Measurements from ENCODE around the gene FCAR.
"Not testable (repeated sequence)": the region's sequence is repeated elsewhere in the genome, so short reads cannot be mapped to it uniquely, and the experiment has no call there.

FCAR gene

DNA sequence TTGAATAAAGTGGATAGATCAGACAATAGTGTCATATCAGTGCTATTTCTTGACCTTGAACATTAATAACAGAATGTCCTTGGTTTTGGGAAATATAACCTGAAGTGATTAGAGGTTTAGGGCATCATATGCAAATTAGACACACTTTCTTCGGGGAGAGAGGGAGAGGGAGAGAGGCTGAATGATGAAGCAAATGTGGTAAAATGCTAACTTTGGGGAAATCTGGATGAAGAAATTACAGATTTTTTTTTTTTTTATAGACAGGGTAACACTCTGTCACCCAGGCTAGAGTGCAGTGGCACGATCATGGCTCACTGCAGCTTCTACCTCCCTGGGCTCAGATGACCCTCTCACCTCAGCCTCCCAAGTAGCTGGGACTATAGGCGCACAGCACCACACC, 28.0 kb downstream of the FCAR start:
- no peak for FAIRE-seq
- DNase-seq (ENCODE audit: insufficient read length, low spot score), result no peak
- TF ChIP-seq POLR2A (IDR thresholded peaks at IDR 0.05; ENCODE audit: low read depth, low read length), result no peak
- no peak for TF ChIP-seq SPI1 (IDR thresholded peaks at IDR 0.05; ENCODE audit: low read depth, low read length)
- TF ChIP-seq PAX5 (IDR thresholded peaks at IDR 0.05; ENCODE audit: insufficient read depth, low read length, severe bottlenecking), result no peak
- TF ChIP-seq POLR2AphosphoS5 (IDR thresholded peaks at IDR 0.05; ENCODE audit: low read depth, low read length), result no peak
- TF ChIP-seq TAF1 (IDR thresholded peaks at IDR 0.05; ENCODE audit: low read depth, low read length), result no peak
- no peak for TF ChIP-seq POU2F2 (IDR thresholded peaks at IDR 0.05; ENCODE audit: low read depth, low read length)

GRCh38 chr19:54903303-54903702, 29.3 kb downstream of the FCAR start:
- no peak for FAIRE-seq
- TF ChIP-seq PAX5 (IDR thresholded peaks at IDR 0.05; ENCODE audit: insufficient read depth, low read length, severe bottlenecking) (no peak), TAF1 (IDR thresholded peaks at IDR 0.05; ENCODE audit: low read depth, low read length) (no peak), POLR2A (IDR thresholded peaks at IDR 0.05; ENCODE audit: low read depth, low read length) (no peak), POU2F2 (IDR thresholded peaks at IDR 0.05; ENCODE audit: low read depth, low read length) (no peak), SPI1 (IDR thresholded peaks at IDR 0.05; ENCODE audit: low read depth, low read length) (no peak), POLR2AphosphoS5 (IDR thresholded peaks at IDR 0.05; ENCODE audit: low read depth, low read length) (no peak)
- DNase-seq (ENCODE audit: insufficient read length, low spot score), result no peak

- not testable (repeated sequence) for FAIRE-seq; DNase-seq (ENCODE audit: insufficient read length, low spot score)
Measured at GRCh38 chr19:54904261-54904660, 30.2 kb downstream of the FCAR start.

DNA sequence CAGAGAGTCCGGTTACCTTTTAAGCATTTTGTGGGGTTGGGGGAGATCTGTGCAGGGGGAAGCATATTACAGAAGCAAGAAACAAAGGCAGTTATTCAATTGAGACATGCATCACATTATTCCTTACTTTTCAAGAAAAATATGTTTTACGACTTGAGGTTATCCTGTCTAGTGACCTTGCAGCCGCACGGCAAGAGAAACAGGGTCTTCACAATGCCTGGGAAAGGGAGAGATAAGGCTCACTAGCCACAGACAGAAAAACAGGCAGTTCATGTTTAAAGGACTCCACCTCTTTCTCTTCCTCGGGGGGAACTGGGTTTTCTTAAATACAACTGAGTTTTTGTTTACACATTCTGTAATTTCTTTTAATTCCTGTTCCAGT, 31.4 kb downstream of the FCAR start:
- no peak for DNase-seq (ENCODE audit: insufficient read length, low spot score)
- FAIRE-seq, result no peak
- TF ChIP-seq POU2F2 (IDR thresholded peaks at IDR 0.05; ENCODE audit: low read depth, low read length) (no peak), SPI1 (IDR thresholded peaks at IDR 0.05; ENCODE audit: low read depth, low read length) (no peak), PAX5 (IDR thresholded peaks at IDR 0.05; ENCODE audit: insufficient read depth, low read length, severe bottlenecking) (no peak), POLR2AphosphoS5 (IDR thresholded peaks at IDR 0.05; ENCODE audit: low read depth, low read length) (no peak), POLR2A (IDR thresholded peaks at IDR 0.05; ENCODE audit: low read depth, low read length) (no peak), TAF1 (IDR thresholded peaks at IDR 0.05; ENCODE audit: low read depth, low read length) (no peak)

DNA sequence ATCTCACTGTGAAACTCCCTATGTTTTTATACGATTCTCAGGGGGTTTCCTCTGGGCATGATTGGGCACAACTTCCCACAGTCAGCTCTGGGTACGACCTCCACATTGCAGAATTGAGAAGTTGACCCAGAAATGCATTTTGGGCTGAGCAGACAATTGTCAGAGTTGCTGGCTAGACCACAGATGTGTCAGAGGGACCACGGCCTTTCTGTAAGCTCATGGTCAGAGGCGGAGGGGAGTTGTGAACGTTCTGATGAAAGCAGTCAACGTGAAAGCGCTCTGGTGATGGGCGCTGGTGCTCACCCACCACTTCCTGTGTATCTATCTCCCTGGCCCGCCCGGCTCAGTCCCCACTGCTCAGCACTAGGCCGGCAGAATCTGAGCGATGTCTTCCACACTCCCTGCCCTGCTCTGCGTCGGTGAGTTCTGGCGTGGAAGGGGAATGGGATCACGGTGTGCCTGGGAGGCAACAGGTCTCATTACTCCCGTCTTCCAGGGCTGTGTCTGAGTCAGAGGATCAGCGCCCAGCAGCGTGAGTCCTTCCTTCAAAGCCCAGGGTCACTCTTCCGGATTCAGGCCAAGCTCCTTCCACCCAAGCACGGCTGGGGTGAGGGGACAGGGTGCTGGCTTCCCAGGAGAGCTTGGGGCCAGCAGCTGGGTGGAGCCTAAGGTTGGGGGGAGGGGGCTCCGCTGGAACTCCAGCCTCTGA, 31.9 kb downstream of the FCAR start, which contains the start of gene NCR1:
NCR1 (plus strand) TSS at position 346 of the 709 bp plus-strand sequence; CDS start at position 386, 40 bp downstream.
- TF ChIP-seq TAF1 (IDR thresholded peaks at IDR 0.05; ENCODE audit: low read depth, low read length), result no peak
- no peak for TF ChIP-seq POU2F2 (IDR thresholded peaks at IDR 0.05; ENCODE audit: low read depth, low read length)
- FAIRE-seq (no peak), DNase-seq (ENCODE audit: insufficient read length, low spot score) (no peak)

DNA sequence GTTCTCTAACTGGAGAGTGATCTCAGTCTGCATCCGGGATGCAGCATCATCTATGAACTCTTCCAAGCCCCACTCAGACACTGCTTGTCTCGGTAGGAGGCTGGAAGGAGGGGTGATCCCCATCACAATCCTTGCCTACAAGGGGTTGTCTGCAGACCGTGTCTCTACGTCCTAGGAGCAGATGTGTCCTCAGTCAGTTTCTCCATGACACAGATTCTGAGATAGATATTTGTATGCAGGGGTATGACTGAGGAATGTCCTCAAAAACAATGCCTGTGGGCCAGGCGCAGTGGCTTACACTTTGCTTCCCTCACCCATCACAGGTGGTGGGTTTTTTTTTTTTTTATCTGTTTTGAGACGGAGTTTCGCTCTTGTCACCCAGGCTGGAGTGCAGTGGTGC, 32.8 kb downstream of the FCAR start:
- FAIRE-seq (no peak), DNase-seq (ENCODE audit: insufficient read length, low spot score) (no peak)
- TF ChIP-seq POLR2A (IDR thresholded peaks at IDR 0.05; ENCODE audit: low read depth, low read length) (no peak), PAX5 (IDR thresholded peaks at IDR 0.05; ENCODE audit: insufficient read depth, low read length, severe bottlenecking) (no peak), POU2F2 (IDR thresholded peaks at IDR 0.05; ENCODE audit: low read depth, low read length) (no peak), SPI1 (IDR thresholded peaks at IDR 0.05; ENCODE audit: low read depth, low read length) (no peak), POLR2AphosphoS5 (IDR thresholded peaks at IDR 0.05; ENCODE audit: low read depth, low read length) (no peak), TAF1 (IDR thresholded peaks at IDR 0.05; ENCODE audit: low read depth, low read length) (no peak)

- FAIRE-seq; DNase-seq (ENCODE audit: insufficient read length, low spot score): not testable (repeated sequence)
Measured at GRCh38 chr19:54907899-54908298, 33.9 kb downstream of the FCAR start.

DNA sequence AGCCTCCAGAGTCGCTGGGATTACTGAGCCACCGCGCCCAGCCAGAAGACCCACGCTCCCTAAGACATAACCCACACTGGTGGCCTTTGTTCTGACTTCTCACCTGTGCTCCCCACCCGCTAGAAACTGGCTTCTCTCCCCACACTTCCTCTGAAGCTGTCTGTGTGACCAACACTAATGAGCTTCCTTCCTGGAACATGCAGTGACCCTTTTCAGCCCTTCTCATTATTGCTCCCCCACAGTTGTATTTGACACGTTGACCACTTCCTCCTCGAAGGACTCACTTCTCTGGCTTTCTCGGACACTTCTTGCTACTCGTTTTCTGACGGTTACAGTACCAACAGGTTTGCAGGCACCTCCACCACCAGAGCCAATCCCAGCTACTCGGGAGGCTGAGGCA, 42.8 kb downstream of the FCAR start:
- DNase-seq (ENCODE audit: insufficient read length, low spot score) (no peak), FAIRE-seq (peak; percentile 69)
- TF ChIP-seq POLR2AphosphoS5 (IDR thresholded peaks at IDR 0.05; ENCODE audit: low read depth, low read length) (no peak), SPI1 (IDR thresholded peaks at IDR 0.05; ENCODE audit: low read depth, low read length) (0 out of 2 replicates have a peak, but pooled peaks have one; percentile 55), POLR2A (IDR thresholded peaks at IDR 0.05; ENCODE audit: low read depth, low read length) (no peak)

- TF ChIP-seq TAF1 (IDR thresholded peaks at IDR 0.05; ENCODE audit: low read depth, low read length) (no peak), POU2F2 (IDR thresholded peaks at IDR 0.05; ENCODE audit: low read depth, low read length) (no peak), PAX5 (IDR thresholded peaks at IDR 0.05; ENCODE audit: insufficient read depth, low read length, severe bottlenecking) (no peak), POLR2A (IDR thresholded peaks at IDR 0.05; ENCODE audit: low read depth, low read length) (no peak), POLR2AphosphoS5 (IDR thresholded peaks at IDR 0.05; ENCODE audit: low read depth, low read length) (no peak), SPI1 (IDR thresholded peaks at IDR 0.05; ENCODE audit: low read depth, low read length) (no peak)
- no peak for DNase-seq (ENCODE audit: insufficient read length, low spot score)
- FAIRE-seq, result no peak
Measured at GRCh38 chr19:54918499-54918898, 44.5 kb downstream of the FCAR start.

GRCh38 chr19:54919646-54920563, 45.9 kb downstream of the FCAR start:
- FAIRE-seq; DNase-seq (ENCODE audit: insufficient read length, low spot score): not testable (repeated sequence)
